Esophagus squamous epithelium (tissue), 4 donors: ENCODE measurements around the gene CRNKL1.

Source experiments
- CTCF ChIP-seq, 6 experiments: fragments of 450-650 bp in 4 of 6; fragments of 200-600 bp in 2 of 6; sonication (generic) in 2 of 6; IDR thresholded peaks; one replicate each; pipeline ENCODE4 v1.5.1; 2016 to 2019; ENCODE audit warnings: antibody characterized with exemption in 6 of 6, mild to moderate bottlenecking in 4 of 6, moderate library complexity in 4 of 6
- POLR2A ChIP-seq, 4 donors: fragments of 450-650 bp; IDR thresholded peaks; one replicate each; pipeline ENCODE4 v1.6.1; 2017; ENCODE audit warnings: antibody characterized with exemption in 4 of 4, mild to moderate bottlenecking in 4 of 4, moderate library complexity in 3 of 4

GRCh38 chr20:20063941-20064702 lies 11.9 kb upstream of the CRNKL1 start:
- TF ChIP-seq CTCF (IDR thresholded peaks at IDR 0.05) (no peak), POLR2A (IDR thresholded peaks at IDR 0.05) (no peak)
